Spleen (tissue), 7 donors: ENCODE data around the gene MED12L.

Experiments used
- POLR2A ChIP-seq, 3 donors: fragments of 450-650 bp; IDR thresholded peaks; one replicate each; pipeline ENCODE4 v1.5.1; 2017; ENCODE audit warnings: antibody characterized with exemption in 3 of 3, mild to moderate bottlenecking in 1 of 3
- POLR2AphosphoS5 ChIP-seq, 3 donors: sonication (generic); formaldehyde crosslinking; IDR thresholded peaks; one replicate each; pipeline ENCODE4 v1.5.1; 2017; ENCODE audit warnings: antibody characterized with exemption in 3 of 3
- TF ChIP-seq, protein P1 (sequence below), 11 experiments: fragments of 200-600 bp in 7 of 11; fragments of 450-650 bp in 4 of 11; sonication (generic) in 4 of 11; IDR thresholded peaks in 8 of 11; conservative IDR thresholded peaks in 3 of 11; 1 replicate in 7 of 11; 2 replicates in 4 of 11; pipeline versions ENCODE4 v1.4.0 to v1.8.0; 2016 to 2021; ENCODE audit warnings: antibody characterized with exemption in 11 of 11, inconsistent platforms in 4 of 11, mild to moderate bottlenecking in 1 of 11
- donor health status: DM: no; HTN: no; CAD: no; lungs with moderate emphysema.
- donor health status: DM: no; HTN: no; CAD: no.
- donor health status: DM: no; HTN: no; CAD: no.

DNA sequence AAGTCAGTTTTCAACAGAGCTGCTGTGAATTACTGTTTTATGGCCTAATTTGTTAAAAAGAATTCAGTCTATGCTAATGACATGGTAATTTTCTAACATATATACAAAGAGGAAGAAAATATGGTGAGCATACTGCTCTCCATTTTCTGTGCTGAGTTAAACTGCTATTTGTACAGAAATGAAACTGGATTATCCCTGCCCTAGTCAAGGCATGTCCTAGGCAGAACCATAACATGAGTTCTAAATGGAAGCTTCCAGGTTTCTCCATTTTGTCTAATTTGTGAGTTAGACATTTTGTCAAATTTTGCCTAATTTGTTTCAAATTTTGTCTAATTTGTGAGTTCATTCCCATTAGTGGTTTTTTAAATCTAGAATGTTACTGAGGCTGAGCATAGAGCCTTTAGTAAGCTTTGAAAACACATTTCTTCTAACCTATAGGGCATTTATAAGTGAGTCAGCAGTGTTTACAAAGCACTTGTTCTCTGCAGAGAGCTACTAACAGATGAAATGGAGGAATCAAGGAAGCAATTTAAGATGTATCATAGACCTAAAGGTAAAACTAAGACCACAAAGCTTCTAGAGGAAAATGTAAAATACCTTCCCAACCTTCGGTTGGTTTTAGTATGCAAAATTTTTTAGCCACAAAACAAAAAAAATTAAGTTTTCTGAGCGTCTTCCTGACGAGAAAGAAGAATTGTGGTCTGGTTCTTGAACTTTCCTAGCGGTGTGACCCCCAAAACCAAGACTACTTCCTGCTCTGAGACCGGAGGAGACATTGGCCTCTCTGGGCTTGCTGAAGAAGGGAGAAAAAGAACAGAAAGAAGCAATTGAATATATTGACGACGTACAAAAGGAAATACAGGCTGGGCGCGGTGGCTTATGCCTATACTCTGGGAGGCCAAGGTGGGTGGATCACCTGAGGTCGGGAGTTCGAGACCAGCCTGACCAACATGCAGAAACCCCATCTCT is 183.1 kb downstream of the MED12L start:
- no peak for TF ChIP-seq POLR2A (IDR thresholded peaks at IDR 0.05)
- TF ChIP-seq, protein P1, sequence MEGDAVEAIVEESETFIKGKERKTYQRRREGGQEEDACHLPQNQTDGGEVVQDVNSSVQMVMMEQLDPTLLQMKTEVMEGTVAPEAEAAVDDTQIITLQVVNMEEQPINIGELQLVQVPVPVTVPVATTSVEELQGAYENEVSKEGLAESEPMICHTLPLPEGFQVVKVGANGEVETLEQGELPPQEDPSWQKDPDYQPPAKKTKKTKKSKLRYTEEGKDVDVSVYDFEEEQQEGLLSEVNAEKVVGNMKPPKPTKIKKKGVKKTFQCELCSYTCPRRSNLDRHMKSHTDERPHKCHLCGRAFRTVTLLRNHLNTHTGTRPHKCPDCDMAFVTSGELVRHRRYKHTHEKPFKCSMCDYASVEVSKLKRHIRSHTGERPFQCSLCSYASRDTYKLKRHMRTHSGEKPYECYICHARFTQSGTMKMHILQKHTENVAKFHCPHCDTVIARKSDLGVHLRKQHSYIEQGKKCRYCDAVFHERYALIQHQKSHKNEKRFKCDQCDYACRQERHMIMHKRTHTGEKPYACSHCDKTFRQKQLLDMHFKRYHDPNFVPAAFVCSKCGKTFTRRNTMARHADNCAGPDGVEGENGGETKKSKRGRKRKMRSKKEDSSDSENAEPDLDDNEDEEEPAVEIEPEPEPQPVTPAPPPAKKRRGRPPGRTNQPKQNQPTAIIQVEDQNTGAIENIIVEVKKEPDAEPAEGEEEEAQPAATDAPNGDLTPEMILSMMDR (IDR thresholded peaks at IDR 0.05 in 8 of 11, conservative IDR thresholded peaks at IDR 0.05 in 3 of 11) = no peak
- TF ChIP-seq POLR2AphosphoS5 (IDR thresholded peaks at IDR 0.05) = no peak
